ENCODE results near the gene MRPL30.

Gene MRPL30

DNA sequence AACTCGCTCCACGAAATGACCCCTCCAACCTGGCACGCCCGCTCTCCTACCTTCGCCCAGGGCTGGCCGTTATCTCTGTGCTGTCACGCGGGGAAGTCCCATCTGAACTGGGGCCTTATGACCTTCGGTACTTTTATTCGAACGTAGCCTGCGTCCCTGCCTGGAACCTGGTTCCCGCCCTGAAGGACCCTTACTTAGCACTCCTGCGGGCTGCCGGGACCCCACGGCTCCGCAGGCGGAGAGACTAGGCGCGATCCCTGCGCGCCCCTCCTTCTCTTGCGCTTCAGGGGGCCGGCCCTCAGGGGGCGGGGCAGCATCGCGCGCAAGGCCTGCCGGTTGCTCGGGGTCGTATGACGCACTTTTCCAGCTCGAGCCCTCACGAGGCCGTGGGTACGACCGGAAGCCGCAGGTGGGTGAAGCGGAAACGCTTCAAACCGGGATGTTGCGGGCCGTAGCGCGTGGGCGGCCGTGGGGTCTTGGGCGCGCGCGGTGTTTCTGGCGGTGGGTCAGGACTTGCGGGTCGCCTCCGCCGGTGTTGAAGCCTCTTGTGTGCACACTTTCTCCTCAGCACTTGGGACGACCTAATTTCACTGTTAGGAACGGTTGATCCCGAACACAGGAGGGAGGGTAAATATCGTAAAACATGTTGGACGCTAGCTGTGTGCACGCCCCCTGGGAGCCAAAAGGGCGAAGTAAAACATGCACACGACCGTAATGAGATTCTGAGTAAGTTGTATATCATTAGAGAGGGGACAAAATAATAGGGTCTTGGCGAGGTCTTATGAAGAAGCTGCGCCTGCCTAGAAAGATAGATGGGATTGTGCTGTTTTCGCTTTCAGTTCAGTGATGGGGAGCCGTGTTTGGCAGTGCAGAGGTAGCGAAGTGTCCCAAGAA lies 26.1 kb upstream of the MRPL30 start, which contains the start of the genes LIPT1 and TSGA10:
TSS of gene LIPT1 (plus strand) at position 325 of the 894 bp plus-strand sequence. CDS start 6,991 bp downstream, outside the sequence.
TSS of gene TSGA10 (minus strand) at position 300 of the 894 bp plus-strand sequence. CDS start 45,503 bp downstream, outside the sequence.
- no peaks in the 10 kb centered on the region for H3K27me3 ChIP-seq (ENCODE audit: control insufficient read depth, insufficient read depth, low read length)
- H3K9me3 ChIP-seq (ENCODE audit: control insufficient read depth, insufficient read depth, low read length): no peaks in the 10 kb centered on the region
- DNase-seq (ENCODE audit: low read depth, low spot score): peak; percentile 55
- H3K27ac ChIP-seq (ENCODE audit: low read length): no peak within 1 kb of the TSS
- peak within 1 kb of the TSS; percentile 87 for H3K4me3 ChIP-seq (ENCODE audit: low read length)
- H3K36me3 ChIP-seq (ENCODE audit: control insufficient read depth, insufficient read depth, low read length): no peaks in the 10 kb centered on the region
- WGBS (ENCODE audit: insufficient coverage, insufficient read length): no CpG with 5 or more reads among the region's 70 CpGs
- no peaks in the 10 kb centered on the region for H3K4me1 ChIP-seq (ENCODE audit: control insufficient read depth, insufficient read depth, low read length)

DNA sequence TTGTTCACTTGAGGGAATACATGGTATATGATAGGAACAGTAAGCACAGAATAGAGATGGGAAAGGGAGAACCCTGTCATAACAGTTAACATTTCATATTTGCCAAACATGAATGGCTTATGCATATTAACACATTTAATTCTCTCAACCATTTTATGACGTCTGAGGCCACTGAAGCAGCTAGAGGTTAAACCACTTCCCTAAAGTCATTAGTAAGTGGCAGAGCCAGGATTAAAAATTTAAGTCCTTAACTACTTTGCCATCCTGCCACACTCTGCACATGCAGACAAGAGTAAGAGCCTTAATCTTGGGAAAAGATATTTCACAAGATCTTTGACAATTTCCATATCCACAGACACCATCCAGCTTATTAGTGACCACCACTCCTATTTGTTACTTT lies 24.1 kb upstream of the MRPL30 start:
- Histone ChIP-seq H3K4me3 (ENCODE audit: low read length) (no peak overlapping the region), H3K9me3 (ENCODE audit: control insufficient read depth, insufficient read depth, low read length) (no peaks in the 10 kb centered on the region), H3K4me1 (ENCODE audit: control insufficient read depth, insufficient read depth, low read length) (no peaks in the 10 kb centered on the region), H3K27me3 (ENCODE audit: control insufficient read depth, insufficient read depth, low read length) (no peaks in the 10 kb centered on the region), H3K27ac (ENCODE audit: low read length) (no peak overlapping the region), H3K36me3 (ENCODE audit: control insufficient read depth, insufficient read depth, low read length) (no peaks in the 10 kb centered on the region)
- no peak for DNase-seq (ENCODE audit: low read depth, low spot score)
- no CpG with 5 or more reads among the region's 1 CpG for WGBS (ENCODE audit: insufficient coverage, insufficient read length)

GRCh38 chr2:99158599-99158998 lies 22.4 kb upstream of the MRPL30 start:
- no peak for DNase-seq (ENCODE audit: low read depth, low spot score)
- WGBS (ENCODE audit: insufficient coverage, insufficient read length): no CpG with 5 or more reads among the region's 5 CpGs
- Histone ChIP-seq H3K36me3 (ENCODE audit: control insufficient read depth, insufficient read depth, low read length) (no peaks in the 10 kb centered on the region; the same call in 1 of the 2 replicates), H3K4me1 (ENCODE audit: control insufficient read depth, insufficient read depth, low read length) (no peaks in the 10 kb centered on the region), H3K27me3 (ENCODE audit: control insufficient read depth, insufficient read depth, low read length) (no peaks in the 10 kb centered on the region), H3K9me3 (ENCODE audit: control insufficient read depth, insufficient read depth, low read length) (no peaks in the 10 kb centered on the region), H3K27ac (ENCODE audit: low read length) (no peak overlapping the region), H3K4me3 (ENCODE audit: low read length) (no peak overlapping the region)

DNA sequence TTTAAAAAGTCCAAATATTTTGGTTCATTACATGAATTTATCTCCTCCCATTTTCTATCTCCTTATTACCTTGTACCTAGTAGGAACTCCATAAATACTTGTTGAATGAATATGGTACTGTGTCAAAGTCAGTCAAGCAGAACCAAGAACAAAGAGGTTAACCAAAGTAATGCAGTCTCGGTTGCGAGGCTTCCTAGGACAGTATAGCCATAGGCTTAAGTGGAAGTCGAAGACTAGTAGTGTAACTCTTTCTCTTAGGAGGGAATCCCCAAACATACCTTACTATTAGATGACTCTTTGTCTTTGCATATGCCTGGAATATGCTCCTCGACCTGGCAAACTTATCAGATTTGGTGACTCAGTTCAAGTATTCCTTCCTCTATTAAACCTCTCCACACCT lies 21.4 kb upstream of the MRPL30 start:
- WGBS (ENCODE audit: insufficient coverage, insufficient read length): no CpG with 5 or more reads among the region's 4 CpGs
- no peaks in the 10 kb centered on the region; the same call in 1 of the 2 replicates for H3K36me3 ChIP-seq (ENCODE audit: control insufficient read depth, insufficient read depth, low read length)
- no peak for DNase-seq (ENCODE audit: low read depth, low spot score)
- no peaks in the 10 kb centered on the region for H3K27me3 ChIP-seq (ENCODE audit: control insufficient read depth, insufficient read depth, low read length)
- no peak overlapping the region for H3K4me3 ChIP-seq (ENCODE audit: low read length)
- no peak overlapping the region for H3K27ac ChIP-seq (ENCODE audit: low read length)
- H3K4me1 ChIP-seq (ENCODE audit: control insufficient read depth, insufficient read depth, low read length): no peaks in the 10 kb centered on the region
- H3K9me3 ChIP-seq (ENCODE audit: control insufficient read depth, insufficient read depth, low read length): no peaks in the 10 kb centered on the region

- no peaks in the 10 kb centered on the region; the same call in 1 of the 2 replicates for H3K27me3 ChIP-seq (ENCODE audit: control insufficient read depth, insufficient read depth, low read length)
- no peak overlapping the region for H3K27ac ChIP-seq (ENCODE audit: low read length)
- H3K36me3 ChIP-seq (ENCODE audit: control insufficient read depth, insufficient read depth, low read length): no peaks in the 10 kb centered on the region; the same call in 1 of the 2 replicates
- WGBS (ENCODE audit: insufficient coverage, insufficient read length): no CpG with 5 or more reads among the region's 5 CpGs
- no peaks in the 10 kb centered on the region for H3K9me3 ChIP-seq (ENCODE audit: control insufficient read depth, insufficient read depth, low read length)
- H3K4me1 ChIP-seq (ENCODE audit: control insufficient read depth, insufficient read depth, low read length): no peaks in the 10 kb centered on the region
- H3K4me3 ChIP-seq (ENCODE audit: low read length): no peak overlapping the region
- no peak for DNase-seq (ENCODE audit: low read depth, low spot score)
Observed at GRCh38 chr2:99166218-99166617, 14.8 kb upstream of the MRPL30 start.

GRCh38 chr2:99169534-99169933 lies 11.4 kb upstream of the MRPL30 start:
- no peaks in the 10 kb centered on the region for H3K4me1 ChIP-seq (ENCODE audit: control insufficient read depth, insufficient read depth, low read length)
- DNase-seq (ENCODE audit: low read depth, low spot score): no peak
- WGBS (ENCODE audit: insufficient coverage, insufficient read length): no CpG with 5 or more reads among the region's 1 CpG
- H3K36me3 ChIP-seq (ENCODE audit: control insufficient read depth, insufficient read depth, low read length): no peaks in the 10 kb centered on the region; the same call in 1 of the 2 replicates
- H3K4me3 ChIP-seq (ENCODE audit: low read length): no peak overlapping the region
- H3K27me3 ChIP-seq (ENCODE audit: control insufficient read depth, insufficient read depth, low read length): no peaks in the 10 kb centered on the region; the same call in 1 of the 2 replicates
- no peaks in the 10 kb centered on the region for H3K9me3 ChIP-seq (ENCODE audit: control insufficient read depth, insufficient read depth, low read length)
- H3K27ac ChIP-seq (ENCODE audit: low read length): no peak overlapping the region

- Histone ChIP-seq H3K36me3 (ENCODE audit: control insufficient read depth, insufficient read depth, low read length) (no peaks in the 10 kb centered on the region; the same call in 1 of the 2 replicates), H3K9me3 (ENCODE audit: control insufficient read depth, insufficient read depth, low read length) (no peaks in the 10 kb centered on the region), H3K27me3 (ENCODE audit: control insufficient read depth, insufficient read depth, low read length) (no peaks in the 10 kb centered on the region; the same call in 1 of the 2 replicates), H3K4me3 (ENCODE audit: low read length) (no peak overlapping the region), H3K4me1 (ENCODE audit: control insufficient read depth, insufficient read depth, low read length) (no peaks in the 10 kb centered on the region), H3K27ac (ENCODE audit: low read length) (no peak overlapping the region)
- no CpG with 5 or more reads among the region's 8 CpGs for WGBS (ENCODE audit: insufficient coverage, insufficient read length)
- no peak for DNase-seq (ENCODE audit: low read depth, low spot score)
Observed at GRCh38 chr2:99171377-99172140, 9.4 kb upstream of the MRPL30 start.

DNA sequence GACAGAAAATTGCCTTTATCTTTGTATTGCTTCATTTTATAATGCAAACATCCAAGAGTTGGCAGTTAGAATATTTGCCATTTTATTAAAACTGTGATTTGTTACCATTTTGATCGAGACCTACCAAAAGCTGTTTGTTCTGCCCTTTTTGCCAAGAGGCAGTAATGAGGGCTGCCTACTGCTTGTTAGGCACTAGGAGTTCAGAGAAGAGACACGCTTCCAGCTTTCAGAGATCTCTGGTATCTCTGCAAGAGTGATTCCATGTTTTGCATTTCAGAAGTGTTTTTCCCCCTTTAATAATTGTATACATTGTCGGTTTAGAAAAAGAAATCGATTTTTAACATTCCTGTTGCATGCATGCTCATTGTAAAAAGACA lies 628 bp downstream of the MRPL30 start:
- peak overlapping the region; percentile 81; the same call in 1 of the 2 replicates for H3K4me3 ChIP-seq (ENCODE audit: low read length)
- H3K9me3 ChIP-seq (ENCODE audit: control insufficient read depth, insufficient read depth, low read length): no peaks in the 10 kb centered on the region
- no peak for DNase-seq (ENCODE audit: low read depth, low spot score)
- no peak overlapping the region for H3K27ac ChIP-seq (ENCODE audit: low read length)
- WGBS (ENCODE audit: insufficient coverage, insufficient read length): no CpG with 5 or more reads among the region's 4 CpGs
- H3K4me1 ChIP-seq (ENCODE audit: control insufficient read depth, insufficient read depth, low read length): no peaks in the 10 kb centered on the region; the same call in 1 of the 2 replicates
- no peaks in the 10 kb centered on the region for H3K36me3 ChIP-seq (ENCODE audit: control insufficient read depth, insufficient read depth, low read length)
- no peaks in the 10 kb centered on the region for H3K27me3 ChIP-seq (ENCODE audit: control insufficient read depth, insufficient read depth, low read length)

GRCh38 chr2:99183025-99183424 lies 2.0 kb downstream of the MRPL30 start:
- no peaks in the 10 kb centered on the region for H3K27me3 ChIP-seq (ENCODE audit: control insufficient read depth, insufficient read depth, low read length)
- H3K4me1 ChIP-seq (ENCODE audit: control insufficient read depth, insufficient read depth, low read length): no peaks in the 10 kb centered on the region; the same call in 1 of the 2 replicates
- no peak overlapping the region for H3K4me3 ChIP-seq (ENCODE audit: low read length)
- no peaks in the 10 kb centered on the region for H3K36me3 ChIP-seq (ENCODE audit: control insufficient read depth, insufficient read depth, low read length)
- DNase-seq (ENCODE audit: low read depth, low spot score): no peak
- no peaks in the 10 kb centered on the region; the same call in 1 of the 2 replicates for H3K9me3 ChIP-seq (ENCODE audit: control insufficient read depth, insufficient read depth, low read length)
- no CpG with 5 or more reads among the region's 3 CpGs for WGBS (ENCODE audit: insufficient coverage, insufficient read length)
- H3K27ac ChIP-seq (ENCODE audit: low read length): no peak overlapping the region

DNA sequence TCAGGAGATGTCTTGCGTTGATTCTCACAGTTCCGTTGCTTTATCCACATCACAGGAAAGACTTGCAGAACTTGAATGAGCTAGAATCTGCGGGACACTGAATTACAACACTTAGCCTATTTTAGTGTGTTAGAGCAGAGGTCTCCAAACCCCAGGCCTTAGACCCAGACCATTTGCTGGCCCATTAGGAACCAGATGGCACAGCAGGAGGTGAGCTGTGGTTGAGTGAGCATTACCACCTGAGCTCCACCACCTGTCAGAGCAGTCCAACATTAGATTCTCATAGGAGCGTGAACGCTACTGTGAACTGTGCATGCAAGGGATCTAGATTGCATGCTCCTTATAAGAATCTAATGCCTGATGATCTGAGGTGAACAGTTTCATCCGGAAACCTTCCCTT lies 3.8 kb downstream of the MRPL30 start:
- Histone ChIP-seq H3K9me3 (ENCODE audit: control insufficient read depth, insufficient read depth, low read length) (no peaks in the 10 kb centered on the region; the same call in 1 of the 2 replicates), H3K4me1 (ENCODE audit: control insufficient read depth, insufficient read depth, low read length) (no peaks in the 10 kb centered on the region), H3K4me3 (ENCODE audit: low read length) (no peak overlapping the region), H3K27ac (ENCODE audit: low read length) (no peak overlapping the region), H3K27me3 (ENCODE audit: control insufficient read depth, insufficient read depth, low read length) (no peaks in the 10 kb centered on the region), H3K36me3 (ENCODE audit: control insufficient read depth, insufficient read depth, low read length) (no peaks in the 10 kb centered on the region; the same call in 1 of the 2 replicates)
- no peak for DNase-seq (ENCODE audit: low read depth, low spot score)
- no CpG with 5 or more reads among the region's 6 CpGs for WGBS (ENCODE audit: insufficient coverage, insufficient read length)

All from iPS DF 6.9 (cell line).